HTERT RPE-1 (cell line): ENCODE measurements around the gene SCAI.
"Not testable (repeated sequence)": the region's sequence is repeated elsewhere in the genome, so short reads cannot be mapped to it uniquely, and the experiment has no call there.

Experiments
- in situ Hi-C: fragments of 300-500 bp; cut with MboI; formaldehyde crosslinking; loops from 4 replicates; pipeline ENCODE4 v1.14.3; 2020; ENCODE audit warnings: low sequenced_read_pairs

Gene SCAI

GRCh38 chr9:125143377-125144090 is at the start of gene SCAI:
Gene SCAI, minus strand, starts transcription at chr9:125143528. Its CDS starts 91 bp downstream, at chr9:125143437.
- in situ Hi-C loops: no loop called here

GRCh38 chr9:125190361-125190801 is 47.1 kb upstream of the SCAI start:
- in situ Hi-C loops: no loop called here

GRCh38 chr9:125189361-125190289 is 46.3 kb upstream of the SCAI start, which contains the start of gene PPP6C:
Gene PPP6C, minus strand, starts transcription at chr9:125189803. Its CDS starts 85 bp downstream, at chr9:125189718.
- in situ Hi-C loops: no loop called here

- in situ Hi-C loops: no loop called here
Measured at GRCh38 chr9:125189011-125189360, 45.7 kb upstream of the SCAI start.

- in situ Hi-C loops: no loop called here
Measured at GRCh38 chr9:125183561-125183960, 40.2 kb upstream of the SCAI start.

- in situ Hi-C loops: no loop called here
Measured at GRCh38 chr9:125183054-125183453, 39.7 kb upstream of the SCAI start.

GRCh38 chr9:125181756-125182155 is 38.4 kb upstream of the SCAI start:
- in situ Hi-C loops: not testable (repeated sequence)

GRCh38 chr9:125180876-125181275 is 37.5 kb upstream of the SCAI start:
- in situ Hi-C loops: no loop called here

- in situ Hi-C loops: not testable (repeated sequence)
Measured at GRCh38 chr9:125179776-125180175, 36.4 kb upstream of the SCAI start.

GRCh38 chr9:125177888-125178287 is 34.6 kb upstream of the SCAI start:
- in situ Hi-C loops: no loop called here

GRCh38 chr9:125176636-125177035 is 33.3 kb upstream of the SCAI start:
- in situ Hi-C loops: no loop called here

- in situ Hi-C loops: no loop called here
Measured at GRCh38 chr9:125172031-125172755, 28.9 kb upstream of the SCAI start.

- in situ Hi-C loops: no loop called here
Measured at GRCh38 chr9:125169895-125170294, 26.6 kb upstream of the SCAI start.

GRCh38 chr9:125166762-125167161 is 23.4 kb upstream of the SCAI start:
- in situ Hi-C loops: no loop called here

GRCh38 chr9:125162891-125163290 is 19.6 kb upstream of the SCAI start:
- in situ Hi-C loops: not testable (repeated sequence)

GRCh38 chr9:125161284-125161918 is 18.1 kb upstream of the SCAI start:
- in situ Hi-C loops: no loop called here

GRCh38 chr9:125160750-125161149 is 17.4 kb upstream of the SCAI start:
- in situ Hi-C loops: no loop called here

GRCh38 chr9:125156551-125156950 is 13.2 kb upstream of the SCAI start:
- in situ Hi-C loops: no loop called here

- in situ Hi-C loops: no loop called here
Measured at GRCh38 chr9:125153712-125154367, 10.5 kb upstream of the SCAI start.

- in situ Hi-C loops: no loop called here
Measured at GRCh38 chr9:125151730-125152129, 8.4 kb upstream of the SCAI start.
